Measurements from ENCODE around the gene EHD1. TPM values are rescaled to one million over a fixed set of nuclear protein-coding genes. Genes with fewer than 3 reads are reported as not detected.

EHD1 gene
- polyA plus RNA-seq, 3 donors, result 30.3 to 212 (median 48.4) TPM

GRCh38 chr11:64809781-64810241 is 68.6 kb downstream of the EHD1 start:
- H3K9me3 Mint-ChIP-seq, result no peaks in the 10 kb centered on the region
- H3K4me1 Mint-ChIP-seq, result peaks cover 19% of the 10 kb centered on the region
- H3K27me3 ChIP-seq (ENCODE audit: control insufficient read depth in 2 of 2, insufficient read depth in 2 of 2, low read length in 2 of 2), result no peaks in the 10 kb centered on the region
- H3K4me3 Mint-ChIP-seq, result peak overlapping the region; percentile 94 to 95
- H3K27ac ChIP-seq (ENCODE audit: low read depth in 1 of 2, low read length in 2 of 2), result peak overlapping the region in 1 of 2 donors; percentile 3
- H3K36me3 Mint-ChIP-seq, result peaks cover 20 to 28% of the 10 kb centered on the region in 2 donors
- H3K9ac ChIP-seq (ENCODE audit: insufficient read depth, low read length, poor library complexity, severe bottlenecking), result peak overlapping the region; percentile 56
- H3K4me1 ChIP-seq (ENCODE audit: control insufficient read depth in 1 of 2, insufficient read depth in 2 of 2, low read length in 2 of 2), result peaks cover 12 to 19% of the 10 kb centered on the region in 2 donors
- no peaks in the 10 kb centered on the region for H4K20me1 ChIP-seq (ENCODE audit: insufficient read depth, low read length)
- H3K79me2 ChIP-seq (ENCODE audit: insufficient read depth, low read length), result no peaks in the 10 kb centered on the region
- H3K36me3 ChIP-seq (replicated peaks in 1 of 2; ENCODE audit: control insufficient read depth in 1 of 2, insufficient read depth in 2 of 2, low read length in 2 of 2), result peaks cover 4 to 29% of the 10 kb centered on the region in 2 donors
- peak overlapping the region; percentile 82 for H2AFZ ChIP-seq (ENCODE audit: insufficient read depth, low read depth, low read length, poor library complexity, severe bottlenecking)
- peak overlapping the region; percentile 89 for H3K4me2 ChIP-seq (replicated peaks; ENCODE audit: extremely low read depth, low read length, poor library complexity, severe bottlenecking)
- no peak for DNase-seq
- 7% methylated on average over 44 of the region's 44 CpGs for WGBS (ENCODE audit: insufficient coverage)
- intact Hi-C loops (cut with micrococcal nuclease), result no loop called here
- no peak for TF ChIP-seq CTCF (IDR thresholded peaks at IDR 0.05)
- peak overlapping the region; percentile 61 to 98 (median 79) for H3K4me3 ChIP-seq (replicated peaks in 1 of 3; ENCODE audit: low read depth in 2 of 3, low read length in 3 of 3)
- no peaks in the 10 kb centered on the region for H3K9me3 ChIP-seq (replicated peaks in 1 of 2; ENCODE audit: control insufficient read depth in 1 of 2, insufficient read depth in 1 of 2, low read length in 2 of 2)
- H3K27ac Mint-ChIP-seq, result peak overlapping the region in 2 of 7 donors; percentile 86 to 89
- H3K27me3 Mint-ChIP-seq (ENCODE audit: low read depth in 3 of 3), result peaks cover 2 to 5% (median 4%) of the 10 kb centered on the region in 3 donors

GRCh38 chr11:64805481-64805880 is 72.9 kb downstream of the EHD1 start:
- H4K20me1 ChIP-seq (ENCODE audit: insufficient read depth, low read length), result no peaks in the 10 kb centered on the region
- no peaks in the 10 kb centered on the region for H3K9me3 Mint-ChIP-seq
- 100% methylated on average over 7 of the region's 9 CpGs for WGBS (ENCODE audit: insufficient coverage)
- H3K36me3 Mint-ChIP-seq, result peaks cover 20 to 28% of the 10 kb centered on the region in 2 donors
- no peak overlapping the region for H3K27ac ChIP-seq (ENCODE audit: low read depth in 1 of 2, low read length in 2 of 2)
- intact Hi-C loops (cut with micrococcal nuclease), result no loop called here
- peaks cover 37 to 49% of the 10 kb centered on the region in 2 donors for H3K4me1 ChIP-seq (ENCODE audit: control insufficient read depth in 1 of 2, insufficient read depth in 2 of 2, low read length in 2 of 2)
- H2AFZ ChIP-seq (ENCODE audit: insufficient read depth, low read depth, low read length, poor library complexity, severe bottlenecking), result no peak overlapping the region
- H3K79me2 ChIP-seq (ENCODE audit: insufficient read depth, low read length), result peaks cover 6% of the 10 kb centered on the region
- no peak for DNase-seq
- H3K27me3 Mint-ChIP-seq (ENCODE audit: low read depth in 3 of 3), result peaks cover 2 to 4% (median 4%) of the 10 kb centered on the region in 3 donors
- no peaks in the 10 kb centered on the region for H3K9me3 ChIP-seq (replicated peaks in 1 of 2; ENCODE audit: control insufficient read depth in 1 of 2, insufficient read depth in 1 of 2, low read length in 2 of 2)
- H3K36me3 ChIP-seq (replicated peaks in 1 of 2; ENCODE audit: control insufficient read depth in 1 of 2, insufficient read depth in 2 of 2, low read length in 2 of 2), result peaks cover 4 to 34% of the 10 kb centered on the region in 2 donors
- H3K27ac Mint-ChIP-seq, result no peak overlapping the region
- no peak overlapping the region for H3K4me2 ChIP-seq (replicated peaks; ENCODE audit: extremely low read depth, low read length, poor library complexity, severe bottlenecking)
- no peak overlapping the region for H3K9ac ChIP-seq (ENCODE audit: insufficient read depth, low read length, poor library complexity, severe bottlenecking)
- TF ChIP-seq CTCF (IDR thresholded peaks at IDR 0.05), result no peak
- peaks cover 45% of the 10 kb centered on the region for H3K4me1 Mint-ChIP-seq
- no peaks in the 10 kb centered on the region for H3K27me3 ChIP-seq (ENCODE audit: control insufficient read depth in 2 of 2, insufficient read depth in 2 of 2, low read length in 2 of 2)
- H3K4me3 Mint-ChIP-seq, result no peak overlapping the region
- H3K4me3 ChIP-seq (replicated peaks in 1 of 3; ENCODE audit: low read depth in 2 of 3, low read length in 3 of 3), result no peak overlapping the region

Measured in CD14-positive monocyte (primary cell).